ENCODE data around the gene KCNG2. TPM values are rescaled to one million over a fixed set of nuclear protein-coding genes. Genes with fewer than 3 reads are reported as not detected.

KCNG2 gene
- total and polyA plus RNA-seq, 2 experiments from 2014 or later, result 0.13 to 0.52 TPM

GRCh38 chr18:79887181-79888000, 89.7 kb downstream of the KCNG2 start:
- no peaks in the 10 kb centered on the region for H3K4me1 ChIP-seq (ENCODE audit: insufficient read depth)
- H3K4me3 ChIP-seq, result no peak overlapping the region
- no peaks in the 10 kb centered on the region for H3F3A ChIP-seq (replicated peaks; ENCODE audit: low read depth)
- no peaks in the 10 kb centered on the region for H3K4me1 Mint-ChIP-seq
- TF ChIP-seq REST (IDR thresholded peaks at IDR 0.05; ENCODE audit: unreplicated experiment) (no peak), ZNF462 (CRISPR knock-in tag; IDR thresholded peaks at IDR 0.05) (no peak), ETS1 (IDR thresholded peaks at IDR 0.05) (no peak), JUNB (IDR thresholded peaks at IDR 0.05; ENCODE audit: unreplicated experiment) (no peak), CTCF (conservative IDR thresholded peaks at IDR 0.05; ENCODE audit: low read depth in 2 of 2) (no peak), NANOG (IDR thresholded peaks at IDR 0.05; ENCODE audit: borderline replicate concordance) (no peak), ZNF114 (CRISPR knock-in tag; IDR thresholded peaks at IDR 0.05) (no peak), CREB1 (CRISPR knock-in tag; IDR thresholded peaks at IDR 0.05; ENCODE audit: low read depth) (no peak), POLR2AphosphoS5 (IDR thresholded peaks at IDR 0.05; ENCODE audit: low read depth) (no peak), ZNF331 (CRISPR knock-in tag; IDR thresholded peaks at IDR 0.05; ENCODE audit: low read depth) (no peak), STAT1 (IDR thresholded peaks at IDR 0.05; ENCODE audit: unreplicated experiment) (no peak)
- no peaks in the 10 kb centered on the region for H3K79me2 ChIP-seq (replicated peaks; ENCODE audit: insufficient read depth)
- H3K27ac ChIP-seq (ENCODE audit: low read depth), result no peak overlapping the region
- no peak for ATAC-seq
- H3K9me3 Mint-ChIP-seq, result peaks cover 47% of the 10 kb centered on the region
- no peaks in the 10 kb centered on the region for H3K27me3 ChIP-seq (ENCODE audit: insufficient read depth)
- H3K27ac Mint-ChIP-seq, result no peak overlapping the region
- H4K20me1 ChIP-seq (replicated peaks; ENCODE audit: insufficient read depth), result no peaks in the 10 kb centered on the region
- H3K27me3 Mint-ChIP-seq (ENCODE audit: insufficient read depth, low read depth, poor library complexity), result peaks cover 11% of the 10 kb centered on the region
- H3K36me3 ChIP-seq (ENCODE audit: insufficient read depth), result no peaks in the 10 kb centered on the region
- no peak overlapping the region for H2AFZ ChIP-seq
- H3K4me3 Mint-ChIP-seq, result no peak overlapping the region
- no peak for DNase-seq (ENCODE audit: low spot score)
- H3K9me2 ChIP-seq (ENCODE audit: insufficient read depth), result no peaks in the 10 kb centered on the region
- H3K36me3 Mint-ChIP-seq (ENCODE audit: low read depth), result peaks cover 7% of the 10 kb centered on the region
- H3K4me2 ChIP-seq, result no peak overlapping the region

Data from GM23338 (cell line).